ENCODE data around the gene TMIGD2. TPM values are rescaled to one million over a fixed set of nuclear protein-coding genes. Genes with fewer than 3 reads are reported as not detected.
"Not testable (repeated sequence)": the region's sequence is repeated elsewhere in the genome, so short reads cannot be mapped to it uniquely, and the experiment has no call there.

The TMIGD2 gene
- total and polyA plus RNA-seq, 2 of the 4 experiments (the other 2 are of a cell fraction), result not detected

DNA sequence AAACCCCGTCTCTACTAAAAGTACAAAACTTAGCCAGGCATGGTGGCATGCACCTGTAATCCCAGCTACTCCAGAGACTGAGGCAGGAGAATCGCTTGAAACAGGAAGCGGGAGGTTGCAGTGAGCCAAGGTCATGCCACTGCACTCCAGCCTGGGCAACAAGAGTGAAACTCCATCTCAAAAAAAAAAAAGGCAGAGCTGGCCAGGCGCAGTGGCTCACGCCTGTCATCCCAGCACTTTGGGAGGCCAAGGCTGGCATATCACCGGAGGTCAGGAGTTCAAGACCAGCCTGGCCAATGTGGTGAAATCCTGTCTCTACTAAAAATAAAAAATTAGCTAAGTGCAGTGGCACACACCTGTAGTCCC, 27.9 kb downstream of the TMIGD2 start:
- H3K9me1 ChIP-seq (ENCODE audit: insufficient read depth, low read length); H3K4me3 ChIP-seq (ENCODE audit: insufficient read depth, low read depth, low read length); BruUV-seq (replicated peaks); H3K79me1 ChIP-seq (ENCODE audit: low read depth in 1 of 2, low read length in 2 of 2); H3K4me2 ChIP-seq (ENCODE audit: low read depth, low read length); H4K8ac ChIP-seq (ENCODE audit: low read depth in 2 of 2, low read length in 2 of 2); dilution Hi-C loops (cut with HindIII; ENCODE audit: low sequenced_read_pairs, unreplicated experiment); H2BK15ac ChIP-seq (ENCODE audit: low read depth, low read length); H3K14ac ChIP-seq (replicated peaks; ENCODE audit: low read depth, low read length); H2AK9ac ChIP-seq (replicated peaks; ENCODE audit: low read depth, low read length, poor library complexity); ATAC-seq (ENCODE audit: low read depth); H2BK5ac ChIP-seq (ENCODE audit: low read depth, low read length, poor library complexity, severe bottlenecking); H3K36me3 ChIP-seq (ENCODE audit: control insufficient read depth, insufficient read depth, low read length); H3K23ac ChIP-seq (ENCODE audit: low read depth, low read length); H3K18ac ChIP-seq (ENCODE audit: low read depth, low read length); H3K27ac ChIP-seq (ENCODE audit: insufficient read depth, low read length); H3K4ac ChIP-seq (ENCODE audit: low read depth, low read length); H3K9me3 ChIP-seq (ENCODE audit: control insufficient read depth, insufficient read depth, low read length); H3K4me1 ChIP-seq (ENCODE audit: control insufficient read depth, insufficient read depth, low read length); DNase-seq; H3K56ac ChIP-seq (ENCODE audit: extremely low read depth, insufficient read depth, low read length); H2AFZ ChIP-seq (replicated peaks; ENCODE audit: low read length, poor library complexity); H4K5ac ChIP-seq (ENCODE audit: low read depth, low read length); H3K9ac ChIP-seq (ENCODE audit: low read depth, low read length); H4K91ac ChIP-seq (ENCODE audit: insufficient read depth, low read depth, low read length); H2AK5ac ChIP-seq (ENCODE audit: low read depth, low read length); in situ Hi-C loops (cut with MboI; ENCODE audit: low sequenced_read_pairs); CTCF ChIA-PET; H4K20me1 ChIP-seq (ENCODE audit: insufficient read depth, low read length); intact Hi-C loops (cut with micrococcal nuclease); H2BK20ac ChIP-seq (ENCODE audit: low read depth, low read length); H2BK120ac ChIP-seq (ENCODE audit: low read depth, low read length): not testable (repeated sequence)
- peaks cover 16% of the 10 kb centered on the region for H3K27me3 ChIP-seq (ENCODE audit: control insufficient read depth, insufficient read depth, low read length)
- POLR2A ChIA-PET (ENCODE audit: unreplicated experiment), result interaction anchor here (0.7 kb wide), 1 partner anchor 30 kb away, joined by 4 read pairs; the partner anchor contains the start of gene FSD1
- no CpG with 5 or more reads among the region's 6 CpGs for WGBS, 2 experiments (ENCODE audit: extremely low coverage in 2 of 2, insufficient read length in 1 of 2)
